IPS-18a (cell line): Measurements from ENCODE around the gene RRM2.

ENCODE experiments used
- H3K27ac ChIP-seq: one replicate; pipeline ENCODE4 v1.5.1; 2013; ENCODE audit warnings: low read length
- H3K27me3 ChIP-seq: one replicate; pipeline ENCODE4 v1.6.1; 2013; ENCODE audit warnings: mild to moderate bottlenecking, low read length; ENCODE audit not compliant: control insufficient read depth, insufficient read depth
- H3K36me3 ChIP-seq: one replicate; pipeline ENCODE4 v1.6.1; 2013; ENCODE audit warnings: low read depth, low read length; ENCODE audit not compliant: control insufficient read depth
- H3K4me1 ChIP-seq: one replicate; pipeline ENCODE4 v1.6.1; 2013; ENCODE audit warnings: low read depth, low read length; ENCODE audit not compliant: control insufficient read depth
- H3K4me3 ChIP-seq: one replicate; pipeline ENCODE4 v1.5.1; 2013; ENCODE audit warnings: low read length
- H3K9ac ChIP-seq: one replicate; pipeline ENCODE4 v1.6.1; 2013; ENCODE audit warnings: mild to moderate bottlenecking, low read length, moderate library complexity
- H3K9me3 ChIP-seq: one replicate; pipeline ENCODE4 v1.6.1; 2013; ENCODE audit warnings: low read depth, low read length; ENCODE audit not compliant: control insufficient read depth

The RRM2 gene

GRCh38 chr2:10136101-10136934 lies 13.8 kb downstream of the RRM2 start:
- no peaks in the 10 kb centered on the region for H3K9me3 ChIP-seq
- no peak overlapping the region for H3K9ac ChIP-seq
- H3K27me3 ChIP-seq: no peaks in the 10 kb centered on the region
- no peak overlapping the region for H3K27ac ChIP-seq
- H3K36me3 ChIP-seq: peaks cover 12% of the 10 kb centered on the region
- H3K4me3 ChIP-seq: no peak overlapping the region
- peaks cover 3% of the 10 kb centered on the region for H3K4me1 ChIP-seq

- no peaks in the 10 kb centered on the region for H3K9me3 ChIP-seq
- no peaks in the 10 kb centered on the region for H3K27me3 ChIP-seq
- H3K4me3 ChIP-seq: no peak overlapping the region
- H3K36me3 ChIP-seq: peaks cover 4% of the 10 kb centered on the region
- no peak overlapping the region for H3K27ac ChIP-seq
- H3K4me1 ChIP-seq: peaks cover 3% of the 10 kb centered on the region
- no peak overlapping the region for H3K9ac ChIP-seq
Observed at GRCh38 chr2:10137053-10137843, 14.7 kb downstream of the RRM2 start.

GRCh38 chr2:10139536-10139935 lies 17.0 kb downstream of the RRM2 start:
- H3K36me3 ChIP-seq: peaks cover 8% of the 10 kb centered on the region
- no peaks in the 10 kb centered on the region for H3K9me3 ChIP-seq
- no peak overlapping the region for H3K9ac ChIP-seq
- H3K27me3 ChIP-seq: no peaks in the 10 kb centered on the region
- H3K4me3 ChIP-seq: no peak overlapping the region
- H3K27ac ChIP-seq: no peak overlapping the region
- H3K4me1 ChIP-seq: no peaks in the 10 kb centered on the region

GRCh38 chr2:10140841-10141610 lies 18.5 kb downstream of the RRM2 start:
- Histone ChIP-seq H3K4me1 (no peaks in the 10 kb centered on the region), H3K9me3 (no peaks in the 10 kb centered on the region), H3K27ac (no peak overlapping the region), H3K9ac (no peak overlapping the region), H3K4me3 (no peak overlapping the region), H3K36me3 (peaks cover 8% of the 10 kb centered on the region), H3K27me3 (no peaks in the 10 kb centered on the region)

GRCh38 chr2:10141736-10142639 lies 19.4 kb downstream of the RRM2 start:
- no peak overlapping the region for H3K27ac ChIP-seq
- no peaks in the 10 kb centered on the region for H3K9me3 ChIP-seq
- H3K4me3 ChIP-seq: no peak overlapping the region
- no peaks in the 10 kb centered on the region for H3K27me3 ChIP-seq
- no peak overlapping the region for H3K9ac ChIP-seq
- H3K4me1 ChIP-seq: no peaks in the 10 kb centered on the region
- H3K36me3 ChIP-seq: peaks cover 8% of the 10 kb centered on the region

GRCh38 chr2:10142640-10142965 lies 20.1 kb downstream of the RRM2 start:
- H3K9me3 ChIP-seq: no peaks in the 10 kb centered on the region
- no peak overlapping the region for H3K27ac ChIP-seq
- H3K36me3 ChIP-seq: peaks cover 8% of the 10 kb centered on the region

GRCh38 chr2:10144771-10145518 lies 22.4 kb downstream of the RRM2 start:
- H3K36me3 ChIP-seq: peaks cover 16% of the 10 kb centered on the region
- no peaks in the 10 kb centered on the region for H3K4me1 ChIP-seq
- no peak overlapping the region for H3K4me3 ChIP-seq

More at GRCh38 chr2:10142640-10142965, 20.1 kb downstream of the RRM2 start:
- no peak overlapping the region for H3K9ac ChIP-seq
- no peaks in the 10 kb centered on the region for H3K4me1 ChIP-seq
- no peak overlapping the region for H3K4me3 ChIP-seq
- H3K27me3 ChIP-seq: no peaks in the 10 kb centered on the region

GRCh38 chr2:10145519-10146357 lies 23.2 kb downstream of the RRM2 start:
- H3K9ac ChIP-seq: no peak overlapping the region
- peaks cover 16% of the 10 kb centered on the region for H3K36me3 ChIP-seq
- H3K4me1 ChIP-seq: no peaks in the 10 kb centered on the region
- no peaks in the 10 kb centered on the region for H3K27me3 ChIP-seq
- H3K4me3 ChIP-seq: no peak overlapping the region
- H3K27ac ChIP-seq: no peak overlapping the region
- H3K9me3 ChIP-seq: no peaks in the 10 kb centered on the region

More at GRCh38 chr2:10144771-10145518, 22.4 kb downstream of the RRM2 start:
- Histone ChIP-seq H3K27ac (no peak overlapping the region), H3K27me3 (no peaks in the 10 kb centered on the region), H3K9me3 (no peaks in the 10 kb centered on the region), H3K9ac (no peak overlapping the region)

GRCh38 chr2:10146366-10147005 lies 23.9 kb downstream of the RRM2 start:
- H3K36me3 ChIP-seq: peaks cover 16% of the 10 kb centered on the region
- H3K4me3 ChIP-seq: no peak overlapping the region
- no peak overlapping the region for H3K27ac ChIP-seq
- H3K4me1 ChIP-seq: no peaks in the 10 kb centered on the region
- H3K27me3 ChIP-seq: no peaks in the 10 kb centered on the region
- H3K9me3 ChIP-seq: no peaks in the 10 kb centered on the region
- H3K9ac ChIP-seq: no peak overlapping the region
